Panc1 (cell line): ENCODE data around the gene CCDC141. TPM values are rescaled to one million over a fixed set of nuclear protein-coding genes. Genes with fewer than 3 reads are reported as not detected.

Experiments
- ATAC-seq: fragments of 200-7000 bp; cut with Tn5 transposase; 2 replicates; pipeline ENCODE4 v1.9.1; 2020; ENCODE audit warnings: mild to moderate bottlenecking, moderate library complexity
- BruUV-seq: library from RNA; stranded (reverse); fragments of 400-500 nt; replicated peaks from 2 replicates; lab custom pipeline; 2021; lab: Mats Ljungman, UMichigan
- CTCF ChIA-PET: fragments of 300-600 bp; sonication (Branson Sonifier 250); formaldehyde crosslinking; loops from one replicate; lab custom pipeline; 2022; ENCODE audit warnings: antibody characterized with exemption; lab: Charles Lee
- POLR2A ChIA-PET: fragments of 300-600 bp; sonication (Branson Sonifier 250); formaldehyde crosslinking; loops from one replicate; lab custom pipeline; 2022; ENCODE audit warnings: antibody characterized with exemption; lab: Charles Lee
- DNase-seq: peaks from one replicate; pipeline ENCODE4 v3.0.0-alpha.2; 2010; ENCODE audit warnings: low read depth, low spot score
- H3K27ac ChIP-seq: 2 replicates; pipeline ENCODE4 v1.5.1; 2011; ENCODE audit warnings: mild to moderate bottlenecking, low read length, inconsistent platforms
- H3K27me3 ChIP-seq: fragments of 200-500 bp; sonication (Bioruptor generic); 2 replicates; pipeline ENCODE4 v1.6.0; 2014; ENCODE audit warnings: low read length, inconsistent platforms; ENCODE audit not compliant: control insufficient read depth, insufficient read depth
- H3K36me3 ChIP-seq: fragments of 200-500 bp; sonication (Bioruptor generic); 2 replicates; pipeline ENCODE4 v1.5.1; 2014; ENCODE audit warnings: inconsistent platforms, mild to moderate bottlenecking, low read length, moderate library complexity; ENCODE audit not compliant: control insufficient read depth, insufficient read depth
- H3K4me1 ChIP-seq: 2 replicates; pipeline ENCODE4 v1.5.1; 2011; ENCODE audit warnings: inconsistent platforms, mild to moderate bottlenecking, low read length, moderate library complexity; ENCODE audit not compliant: control insufficient read depth, insufficient read depth
- H3K4me3 ChIP-seq, 2 experiments: 2 replicates each; pipeline ENCODE4 v1.5.1; 2011 to 2012; ENCODE audit warnings: low read depth in 2 of 2, low read length in 2 of 2, mild to moderate bottlenecking in 2 of 2, inconsistent platforms in 1 of 2, moderate library complexity in 1 of 2
- H3K9me3 ChIP-seq: fragments of 200-500 bp; sonication (Bioruptor generic); 2 replicates; pipeline ENCODE4 v1.5.1; 2014; ENCODE audit warnings: low read depth, mild to moderate bottlenecking, inconsistent platforms, low read length, moderate library complexity; ENCODE audit not compliant: control insufficient read depth, insufficient read depth
- CTCF ChIP-seq: fragments of 450-650 bp; IDR thresholded peaks from 2 replicates; pipeline ENCODE4 v1.5.1; 2017; ENCODE audit warnings: mild to moderate bottlenecking
- POLR2AphosphoS5 ChIP-seq: IDR thresholded peaks from 2 replicates; pipeline ENCODE4 v1.6.1; 2012; ENCODE audit warnings: mild to moderate bottlenecking, low read depth, low read length, moderate library complexity
- REST ChIP-seq, 2 experiments: IDR thresholded peaks; 2 replicates each; pipeline ENCODE4 v1.6.1; 2011 to 2012; ENCODE audit warnings: low read depth in 2 of 2, control low read depth in 1 of 2, low read length in 1 of 2, mild to moderate bottlenecking in 1 of 2, moderate library complexity in 1 of 2; ENCODE audit not compliant: insufficient read depth in 1 of 2
- SIN3A ChIP-seq: IDR thresholded peaks from 2 replicates; pipeline ENCODE4 v1.6.1; 2012; ENCODE audit warnings: low read depth, mild to moderate bottlenecking, low read length, moderate library complexity, borderline replicate concordance; ENCODE audit not compliant: insufficient read depth
- TCF7L2 ChIP-seq: IDR thresholded peaks from 2 replicates; pipeline ENCODE4 v1.6.1; 2011; ENCODE audit warnings: mild to moderate bottlenecking, low read depth, low read length, inconsistent platforms
- in situ Hi-C: cut with HindIII; loops from 2 replicates; pipeline ENCODE4 v1.10.0; 2016; ENCODE audit warnings: low sequenced_read_pairs, low pct_unique_long_range_greater_than_20kb
- intact Hi-C: fragments of 100-400 bp; cut with micrococcal nuclease; formaldehyde crosslinking; loops from one replicate; pipeline ENCODE4 v1.10.0; 2022; ENCODE audit not compliant: unreplicated experiment
- total RNA-seq: library from RNA; stranded (reverse); gene quantifications from one replicate; pipeline ENCODE4 v1.2.1, GENCODE V29; 2021; ENCODE audit not compliant: unreplicated experiment

The CCDC141 gene
- total RNA-seq, 1 experiment from 2014 or later = 0.10 TPM

GRCh38 chr2:178787934-178788333 lies 262.0 kb downstream of the CCDC141 start:
- H3K36me3 ChIP-seq = no peaks in the 10 kb centered on the region
- CTCF ChIA-PET = no interaction called here
- in situ Hi-C loops = no loop called here
- no peak for DNase-seq
- no peak for ATAC-seq
- H3K4me1 ChIP-seq = no peaks in the 10 kb centered on the region
- H3K9me3 ChIP-seq = no peaks in the 10 kb centered on the region
- POLR2A ChIA-PET = no interaction called here
- TF ChIP-seq SIN3A (no peak), CTCF (no peak), POLR2AphosphoS5 (no peak), TCF7L2 (no peak), REST (IDR thresholded peaks at IDR 0.05; ENCODE audit: insufficient read depth in 1 of 2, low read depth in 2 of 2, low read length in 1 of 2) (no peak)
- no peaks in the 10 kb centered on the region for H3K27me3 ChIP-seq
- no peak overlapping the region for H3K4me3 ChIP-seq
- intact Hi-C loops = no loop called here
- H3K27ac ChIP-seq = no peak overlapping the region
- no TSS peak for BruUV-seq

GRCh38 chr2:178787155-178787554 lies 262.8 kb downstream of the CCDC141 start:
- Histone ChIP-seq H3K9me3 (no peaks in the 10 kb centered on the region), H3K27me3 (no peaks in the 10 kb centered on the region), H3K27ac (no peak overlapping the region), H3K4me3 (no peak overlapping the region), H3K36me3 (no peaks in the 10 kb centered on the region), H3K4me1 (no peaks in the 10 kb centered on the region)
- DNase-seq (no peak), ATAC-seq (no peak)
- TF ChIP-seq CTCF = no peak
- TF ChIP-seq POLR2AphosphoS5 = no peak
- no peak for TF ChIP-seq SIN3A
- BruUV-seq = no TSS peak
- in situ Hi-C loops (no loop called here), intact Hi-C loops (no loop called here)
- ChIA-PET CTCF (no interaction called here), POLR2A (no interaction called here)
